ENCODE measurements around the gene TOP2B.

GRCh38 chr3:25576831-25577454, 87.8 kb downstream of the TOP2B start:
- TF ChIP-seq SMC3 (conservative IDR thresholded peaks at IDR 0.05; ENCODE audit: insufficient read depth, low read depth, low read length) (peak; percentile 42), POLR2AphosphoS5 (IDR thresholded peaks at IDR 0.05; ENCODE audit: control insufficient read depth, insufficient read depth, low read depth, low read length) (no peak), CTCF (IDR thresholded peaks at IDR 0.05 in 2 of 3, conservative IDR thresholded peaks at IDR 0.05 in 1 of 3; ENCODE audit: insufficient read depth in 2 of 3, low read depth in 1 of 3, low read length in 3 of 3) (peak; percentile 67 to 91 (median 72)), HCFC1 (IDR thresholded peaks at IDR 0.05; ENCODE audit: low read depth, low read length) (no peak), SMARCC2 (IDR thresholded peaks at IDR 0.05; ENCODE audit: low read depth) (no peak), ZNF830 (CRISPR knock-in tag; IDR thresholded peaks at IDR 0.05) (no peak), ZNF24 (IDR thresholded peaks at IDR 0.05) (no peak), FOXM1 (IDR thresholded peaks at IDR 0.05; ENCODE audit: low read depth) (no peak), FOXM1 (CRISPR knock-in tag; IDR thresholded peaks at IDR 0.05; ENCODE audit: low read depth) (no peak), NCOA2 (IDR thresholded peaks at IDR 0.05; ENCODE audit: partially characterized antibody in 2 of 2) (no peak), CREM (IDR thresholded peaks at IDR 0.05; ENCODE audit: low read depth) (no peak), ZNF436 (CRISPR knock-in tag; IDR thresholded peaks at IDR 0.05) (no peak), ZNF318 (IDR thresholded peaks at IDR 0.05; ENCODE audit: borderline replicate concordance in 1 of 2, low read depth in 1 of 2) (no peak)
